ENCODE results near the gene TENM4.

The TENM4 gene

GRCh38 chr11:79438631-79439409 is 2.0 kb downstream of the TENM4 start:
- peak; percentile 22 for DNase-seq
- Mint-ChIP-seq H3K36me3 (ENCODE audit: low read depth) (no peaks in the 10 kb centered on the region), H3K9me3 (no peaks in the 10 kb centered on the region), H3K4me1 (peaks cover 56% of the 10 kb centered on the region), H3K27ac (no peak overlapping the region), H3K27me3 (ENCODE audit: low read depth, poor library complexity) (peaks cover 24% of the 10 kb centered on the region), H3K4me3 (peak overlapping the region; percentile 94)
- TF ChIP-seq CTCF (IDR thresholded peaks at IDR 0.05), result no peak

- H3K4me1 Mint-ChIP-seq, result peaks cover 58% of the 10 kb centered on the region
- H3K4me3 Mint-ChIP-seq, result peak overlapping the region; percentile 94
- peak overlapping the region; percentile 86 for H3K27ac Mint-ChIP-seq
- DNase-seq, result peak; percentile 40
- H3K36me3 Mint-ChIP-seq (ENCODE audit: low read depth), result no peaks in the 10 kb centered on the region
- TF ChIP-seq CTCF (IDR thresholded peaks at IDR 0.05), result no peak
- H3K9me3 Mint-ChIP-seq, result no peaks in the 10 kb centered on the region
- H3K27me3 Mint-ChIP-seq (ENCODE audit: low read depth, poor library complexity), result peaks cover 31% of the 10 kb centered on the region
Measured at GRCh38 chr11:79437981-79438630, 2.7 kb downstream of the TENM4 start.

- Mint-ChIP-seq H3K27ac (peak overlapping the region; percentile 86), H3K27me3 (ENCODE audit: low read depth, poor library complexity) (peaks cover 32% of the 10 kb centered on the region), H3K36me3 (ENCODE audit: low read depth) (no peaks in the 10 kb centered on the region), H3K4me3 (peak overlapping the region; percentile 94), H3K9me3 (no peaks in the 10 kb centered on the region), H3K4me1 (peaks cover 58% of the 10 kb centered on the region)
- TF ChIP-seq CTCF (IDR thresholded peaks at IDR 0.05), result no peak
- peak; percentile 94 for DNase-seq
Measured at GRCh38 chr11:79437278-79437980, 3.4 kb downstream of the TENM4 start.

GRCh38 chr11:79436919-79437277 is 3.9 kb downstream of the TENM4 start:
- H3K27ac Mint-ChIP-seq, result no peak overlapping the region
- no peaks in the 10 kb centered on the region for H3K9me3 Mint-ChIP-seq
- TF ChIP-seq CTCF (IDR thresholded peaks at IDR 0.05), result no peak
- peaks cover 32% of the 10 kb centered on the region for H3K27me3 Mint-ChIP-seq (ENCODE audit: low read depth, poor library complexity)
- peak overlapping the region; percentile 92 for H3K4me3 Mint-ChIP-seq
- DNase-seq, result no peak
- H3K4me1 Mint-ChIP-seq, result peaks cover 55% of the 10 kb centered on the region
- H3K36me3 Mint-ChIP-seq (ENCODE audit: low read depth), result no peaks in the 10 kb centered on the region

- H3K27ac Mint-ChIP-seq, result no peak overlapping the region
- no peak overlapping the region for H3K4me3 Mint-ChIP-seq
- H3K27me3 Mint-ChIP-seq (ENCODE audit: low read depth, poor library complexity), result peaks cover 39% of the 10 kb centered on the region
Measured at GRCh38 chr11:79434283-79434682, 6.5 kb downstream of the TENM4 start.

More at GRCh38 chr11:79434283-79434682, 6.5 kb downstream of the TENM4 start:
- H3K4me1 Mint-ChIP-seq, result peaks cover 50% of the 10 kb centered on the region
- H3K9me3 Mint-ChIP-seq, result no peaks in the 10 kb centered on the region
- no peaks in the 10 kb centered on the region for H3K36me3 Mint-ChIP-seq (ENCODE audit: low read depth)
- TF ChIP-seq CTCF (IDR thresholded peaks at IDR 0.05), result no peak
- no peak for DNase-seq

Data from nephron progenitor cell (in vitro differentiated cells).